Right lobe of liver (tissue), 6 donors: ENCODE data around the gene PCDHB9. TPM values are rescaled to one million over a fixed set of nuclear protein-coding genes. Genes with fewer than 3 reads are reported as not detected.
"Not testable (repeated sequence)": the region's sequence is repeated elsewhere in the genome, so short reads cannot be mapped to it uniquely, and the experiment has no call there.

Source experiments
- ATAC-seq, 4 donors: fragments of 200-7000 bp; cut with Tn5 transposase; one replicate each; pipeline ENCODE4 v1.9.1; 2020; ENCODE audit warnings: mild to moderate bottlenecking in 4 of 4, moderate library complexity in 4 of 4
- DNase-seq, 3 donors: peaks; one replicate each; pipeline ENCODE4 v3.0.0-alpha.2; 2020
- H3K27ac ChIP-seq, 3 donors: fragments of 200-600 bp; one replicate each; pipeline ENCODE4 v1.8.0; 2022
- H3K27me3 ChIP-seq, 2 donors: fragments of 200-600 bp; one replicate each; pipeline ENCODE4 v1.8.0; 2022
- H3K36me3 ChIP-seq, 4 donors: fragments of 200-600 bp; sonication (generic) in 1 of 4; one replicate each; pipeline versions ENCODE4 v1.5.1 to v1.8.0; 2017 to 2022; ENCODE audit warnings: control low read depth in 1 of 4
- H3K4me1 ChIP-seq, 4 donors: fragments of 200-600 bp; sonication (generic) in 1 of 4; one replicate each; pipeline versions ENCODE4 v1.5.1 to v1.8.0; 2017 to 2022; ENCODE audit warnings: control low read depth in 1 of 4
- H3K4me3 ChIP-seq, 3 donors: fragments of 200-600 bp; one replicate each; pipeline ENCODE4 v1.8.0; 2022
- H3K9me3 ChIP-seq, 4 donors: fragments of 200-600 bp; sonication (generic) in 1 of 4; one replicate each; pipeline versions ENCODE4 v1.5.1 to v1.8.0; 2017 to 2022; ENCODE audit warnings: control low read depth in 1 of 4
- POLR2A ChIP-seq: fragments of 450-650 bp; IDR thresholded peaks from one replicate; pipeline ENCODE4 v1.6.1; 2017; ENCODE audit warnings: antibody characterized with exemption, mild to moderate bottlenecking
- WGBS: methylation state at CpG from one replicate; pipeline ENCODE4 v1.1.6; 2018; ENCODE audit warnings: low coverage, low lambda C conversion rate; ENCODE audit not compliant: insufficient coverage; ENCODE audit errors: missing lambda C conversion rate; 5-methylcytosine and 5-hydroxymethylcytosine counted together
- intact Hi-C, 2 donors: fragments of 100-400 bp; cut with DNase I; formaldehyde crosslinking; loops; one replicate each; pipeline versions ENCODE4 v1.11.2 to v1.14.1; 2022
- total RNA-seq, 6 experiments: library from RNA; depleted of rRNA in 2 of 6; stranded (reverse); fragments of >200 nt in 2 of 6; fragmentation: NEBNext Ultra II Directional in 3 of 6; extraction: Animal tissue kit (Norgen Biotek cat#: 25700) in 3 of 6; gene quantifications; one replicate each; pipeline versions ENCODE4 v1.1.0 to v1.2.4, GENCODE V29; 2016 to 2023
- TF ChIP-seq, protein P1 (sequence below), 4 donors: fragments of 200-600 bp in 3 of 4; fragments of 450-650 bp in 1 of 4; IDR thresholded peaks; one replicate each; pipeline versions ENCODE4 v1.5.1 to v1.8.0; 2016 to 2022; ENCODE audit warnings: antibody characterized with exemption in 4 of 4, mild to moderate bottlenecking in 2 of 4
- donor health status: DM: no; HTN: yes; CAD: no.
- donor health status: DM: no; HTN: no; CAD: no.
- donor health status: DM: no; HTN: no; CAD: no.
- donor health status: DM: no; HTN: yes; CAD: no.
- donor health status: DM: no; HTN: yes; CAD: no.

The PCDHB9 gene
- total RNA-seq, 6 experiments from 2014 or later = 0.07 to 0.51 (median 0.21) TPM; not detected in 1

DNA sequence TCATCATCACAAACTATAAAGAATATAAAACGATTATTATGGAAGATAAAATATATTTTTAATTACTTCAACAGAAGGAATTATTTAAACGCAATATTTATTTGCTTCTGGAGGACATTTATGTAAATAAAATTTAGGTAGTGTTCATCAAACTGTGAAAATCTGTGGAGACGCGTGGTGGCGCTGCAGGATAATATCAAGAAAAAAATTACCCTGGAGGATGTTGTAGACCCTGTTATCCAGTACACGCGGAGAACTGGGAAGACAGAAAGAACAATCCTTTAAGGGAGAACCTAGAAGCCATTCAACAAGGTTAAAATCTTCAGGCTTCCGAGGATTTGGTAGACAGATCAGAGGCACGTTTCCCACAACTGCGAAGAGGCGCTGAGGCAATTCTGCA lies 21.5 kb downstream of the PCDHB9 start, which contains the start of gene PCDHB12:
PCDHB12 (plus strand) TSS at position 242 of the 400 bp plus-strand sequence. CDS start 189 bp downstream, outside the sequence.
- H3K36me3 ChIP-seq = no peaks in the 10 kb centered on the region
- no peak within 1 kb of the TSS for H3K4me3 ChIP-seq
- no peaks in the 10 kb centered on the region for H3K4me1 ChIP-seq
- H3K27ac ChIP-seq = no peak within 1 kb of the TSS
- intact Hi-C loops = no loop called here
- WGBS = 13% methylated on average over 11 of the region's 11 CpGs
- no peak for TF ChIP-seq POLR2A
- TF ChIP-seq, protein P1, sequence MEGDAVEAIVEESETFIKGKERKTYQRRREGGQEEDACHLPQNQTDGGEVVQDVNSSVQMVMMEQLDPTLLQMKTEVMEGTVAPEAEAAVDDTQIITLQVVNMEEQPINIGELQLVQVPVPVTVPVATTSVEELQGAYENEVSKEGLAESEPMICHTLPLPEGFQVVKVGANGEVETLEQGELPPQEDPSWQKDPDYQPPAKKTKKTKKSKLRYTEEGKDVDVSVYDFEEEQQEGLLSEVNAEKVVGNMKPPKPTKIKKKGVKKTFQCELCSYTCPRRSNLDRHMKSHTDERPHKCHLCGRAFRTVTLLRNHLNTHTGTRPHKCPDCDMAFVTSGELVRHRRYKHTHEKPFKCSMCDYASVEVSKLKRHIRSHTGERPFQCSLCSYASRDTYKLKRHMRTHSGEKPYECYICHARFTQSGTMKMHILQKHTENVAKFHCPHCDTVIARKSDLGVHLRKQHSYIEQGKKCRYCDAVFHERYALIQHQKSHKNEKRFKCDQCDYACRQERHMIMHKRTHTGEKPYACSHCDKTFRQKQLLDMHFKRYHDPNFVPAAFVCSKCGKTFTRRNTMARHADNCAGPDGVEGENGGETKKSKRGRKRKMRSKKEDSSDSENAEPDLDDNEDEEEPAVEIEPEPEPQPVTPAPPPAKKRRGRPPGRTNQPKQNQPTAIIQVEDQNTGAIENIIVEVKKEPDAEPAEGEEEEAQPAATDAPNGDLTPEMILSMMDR (IDR thresholded peaks at IDR 0.05) = peak in 3 of 4 donors; percentile 8 to 19 (median 12)
- H3K27me3 ChIP-seq = no peaks in the 10 kb centered on the region
- no peaks in the 10 kb centered on the region for H3K9me3 ChIP-seq
- no peak for DNase-seq
- no peak for ATAC-seq

DNA sequence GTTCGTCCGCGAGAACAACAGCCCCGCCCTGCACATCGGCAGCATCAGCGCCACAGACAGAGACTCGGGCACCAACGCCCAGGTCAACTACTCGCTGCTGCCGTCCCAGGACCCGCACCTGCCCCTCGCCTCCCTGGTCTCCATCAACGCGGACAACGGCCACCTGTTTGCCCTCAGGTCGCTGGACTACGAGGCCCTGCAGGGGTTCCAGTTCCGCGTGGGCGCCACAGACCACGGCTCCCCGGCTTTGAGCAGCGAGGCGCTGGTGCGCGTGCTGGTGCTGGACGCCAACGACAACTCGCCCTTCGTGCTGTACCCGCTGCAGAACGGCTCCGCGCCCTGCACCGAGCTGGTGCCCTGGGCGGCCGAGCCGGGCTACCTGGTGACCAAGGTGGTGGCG lies 23.3 kb downstream of the PCDHB9 start:
- DNase-seq, ATAC-seq, intact Hi-C loops, H3K36me3 ChIP-seq, H3K4me1 ChIP-seq, H3K27ac ChIP-seq, H3K27me3 ChIP-seq, H3K4me3 ChIP-seq, H3K9me3 ChIP-seq: not testable (repeated sequence)
- WGBS = 40% methylated on average over 1 of the region's 39 CpGs

DNA sequence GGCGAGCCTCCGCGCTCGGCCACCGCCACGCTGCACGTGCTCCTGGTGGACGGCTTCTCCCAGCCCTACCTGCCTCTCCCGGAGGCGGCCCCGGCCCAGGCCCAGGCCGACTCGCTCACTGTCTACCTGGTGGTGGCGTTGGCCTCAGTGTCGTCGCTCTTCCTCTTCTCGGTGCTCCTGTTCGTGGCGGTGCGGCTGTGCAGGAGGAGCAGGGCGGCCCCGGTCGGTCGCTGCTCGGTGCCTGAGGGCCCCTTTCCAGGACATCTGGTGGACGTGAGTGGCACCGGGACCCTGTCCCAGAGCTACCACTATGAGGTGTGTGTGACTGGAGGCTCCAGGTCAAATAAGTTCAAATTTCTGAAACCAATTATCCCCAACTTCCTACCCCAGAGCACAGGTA lies 23.9 kb downstream of the PCDHB9 start:
- ATAC-seq, DNase-seq, H3K36me3 ChIP-seq, intact Hi-C loops, H3K27ac ChIP-seq, H3K27me3 ChIP-seq, H3K9me3 ChIP-seq, H3K4me3 ChIP-seq, H3K4me1 ChIP-seq: not testable (repeated sequence)
- WGBS = 4% methylated on average over 4 of the region's 27 CpGs

DNA sequence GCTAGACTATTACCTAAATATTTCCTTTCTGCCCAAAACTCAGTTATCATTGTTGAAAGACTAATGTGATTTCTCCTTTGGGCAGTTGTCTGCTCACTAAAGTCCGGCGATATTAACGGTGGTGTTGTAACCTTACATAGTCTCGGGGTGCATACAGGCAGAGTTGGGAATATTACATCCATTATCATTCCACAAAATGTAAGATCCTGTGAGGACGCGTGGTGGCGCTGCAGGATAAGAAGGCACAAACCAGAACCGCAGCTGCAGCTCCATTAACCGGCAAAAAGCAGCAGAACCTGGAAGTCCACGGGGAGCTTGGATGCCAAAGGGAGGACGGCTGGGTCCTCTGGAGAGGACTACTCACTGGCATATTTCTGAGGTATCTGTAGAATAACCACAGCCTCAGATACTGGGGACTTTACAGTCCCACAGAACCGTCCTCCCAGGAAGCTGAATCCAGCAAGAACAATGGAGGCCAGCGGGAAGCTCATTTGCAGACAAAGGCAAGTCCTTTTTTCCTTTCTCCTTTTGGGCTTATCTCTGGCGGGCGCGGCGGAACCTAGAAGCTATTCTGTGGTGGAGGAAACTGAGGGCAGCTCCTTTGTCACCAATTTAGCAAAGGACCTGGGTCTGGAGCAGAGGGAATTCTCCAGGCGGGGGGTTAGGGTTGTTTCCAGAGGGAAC lies 26.8 kb downstream of the PCDHB9 start, which contains the start of gene PCDHB13:
PCDHB13 (plus strand) TSS at position 264 of the 684 bp plus-strand sequence; CDS start at position 469, 205 bp downstream.
- H3K27me3 ChIP-seq, H3K9me3 ChIP-seq, intact Hi-C loops, H3K27ac ChIP-seq, DNase-seq, H3K36me3 ChIP-seq, H3K4me3 ChIP-seq, H3K4me1 ChIP-seq: not testable (repeated sequence)
- peak; percentile 29 to 80 (median 53) for ATAC-seq
- WGBS = 9% methylated on average over 12 of the region's 18 CpGs
- TF ChIP-seq, protein P1 (IDR thresholded peaks at IDR 0.05) = peak in 2 of 4 donors; percentile 15 to 29

DNA sequence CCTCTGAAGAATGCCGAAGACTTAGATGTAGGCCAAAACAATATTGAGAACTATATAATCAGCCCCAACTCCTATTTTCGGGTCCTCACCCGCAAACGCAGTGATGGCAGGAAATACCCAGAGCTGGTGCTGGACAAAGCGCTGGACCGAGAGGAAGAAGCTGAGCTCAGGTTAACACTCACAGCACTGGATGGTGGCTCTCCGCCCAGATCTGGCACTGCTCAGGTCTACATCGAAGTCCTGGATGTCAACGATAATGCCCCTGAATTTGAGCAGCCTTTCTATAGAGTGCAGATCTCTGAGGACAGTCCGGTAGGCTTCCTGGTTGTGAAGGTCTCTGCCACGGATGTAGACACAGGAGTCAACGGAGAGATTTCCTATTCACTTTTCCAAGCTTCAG lies 27.6 kb downstream of the PCDHB9 start:
- DNase-seq, ATAC-seq, H3K27me3 ChIP-seq, H3K4me1 ChIP-seq, H3K27ac ChIP-seq, intact Hi-C loops, H3K9me3 ChIP-seq, H3K36me3 ChIP-seq, H3K4me3 ChIP-seq: not testable (repeated sequence)
- 55% methylated on average over 7 of the region's 12 CpGs for WGBS

DNA sequence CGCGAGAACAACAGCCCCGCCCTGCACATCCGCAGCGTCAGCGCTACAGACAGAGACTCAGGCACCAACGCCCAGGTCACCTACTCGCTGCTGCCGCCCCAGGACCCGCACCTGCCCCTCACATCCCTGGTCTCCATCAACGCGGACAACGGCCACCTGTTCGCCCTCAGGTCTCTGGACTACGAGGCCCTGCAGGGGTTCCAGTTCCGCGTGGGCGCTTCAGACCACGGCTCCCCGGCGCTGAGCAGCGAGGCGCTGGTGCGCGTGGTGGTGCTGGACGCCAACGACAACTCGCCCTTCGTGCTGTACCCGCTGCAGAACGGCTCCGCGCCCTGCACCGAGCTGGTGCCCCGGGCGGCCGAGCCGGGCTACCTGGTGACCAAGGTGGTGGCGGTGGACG lies 28.5 kb downstream of the PCDHB9 start:
- H3K4me3 ChIP-seq, H3K4me1 ChIP-seq, H3K9me3 ChIP-seq, H3K36me3 ChIP-seq, intact Hi-C loops, ATAC-seq, DNase-seq, H3K27ac ChIP-seq, H3K27me3 ChIP-seq: not testable (repeated sequence)
- WGBS = 25% methylated on average over 17 of the region's 40 CpGs

DNA sequence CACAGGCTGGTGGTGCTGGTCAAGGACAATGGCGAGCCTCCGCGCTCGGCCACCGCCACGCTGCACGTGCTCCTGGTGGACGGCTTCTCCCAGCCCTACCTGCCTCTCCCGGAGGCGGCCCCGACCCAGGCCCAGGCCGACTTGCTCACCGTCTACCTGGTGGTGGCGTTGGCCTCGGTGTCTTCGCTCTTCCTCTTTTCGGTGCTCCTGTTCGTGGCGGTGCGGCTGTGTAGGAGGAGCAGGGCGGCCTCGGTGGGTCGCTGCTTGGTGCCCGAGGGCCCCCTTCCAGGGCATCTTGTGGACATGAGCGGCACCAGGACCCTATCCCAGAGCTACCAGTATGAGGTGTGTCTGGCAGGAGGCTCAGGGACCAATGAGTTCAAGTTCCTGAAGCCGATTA lies 29.1 kb downstream of the PCDHB9 start:
- H3K9me3 ChIP-seq, H3K27me3 ChIP-seq, H3K4me1 ChIP-seq, intact Hi-C loops, H3K27ac ChIP-seq, H3K4me3 ChIP-seq, ATAC-seq, DNase-seq, H3K36me3 ChIP-seq: not testable (repeated sequence)
- 45% methylated on average over 2 of the region's 26 CpGs for WGBS
